Mammary microvascular endothelial cell (primary cell): ENCODE data around the gene THPO. TPM values are rescaled to one million over a fixed set of nuclear protein-coding genes. Genes with fewer than 3 reads are reported as not detected.

ENCODE experiments used
- total RNA-seq: library from RNA; depleted of rRNA; stranded (reverse); fragments of >200 nt; gene quantifications from 2 replicates; pipeline ENCODE4 v1.2.3, GENCODE V29; 2015

Gene THPO
- total RNA-seq, result not detected in 2 replicates

DNA sequence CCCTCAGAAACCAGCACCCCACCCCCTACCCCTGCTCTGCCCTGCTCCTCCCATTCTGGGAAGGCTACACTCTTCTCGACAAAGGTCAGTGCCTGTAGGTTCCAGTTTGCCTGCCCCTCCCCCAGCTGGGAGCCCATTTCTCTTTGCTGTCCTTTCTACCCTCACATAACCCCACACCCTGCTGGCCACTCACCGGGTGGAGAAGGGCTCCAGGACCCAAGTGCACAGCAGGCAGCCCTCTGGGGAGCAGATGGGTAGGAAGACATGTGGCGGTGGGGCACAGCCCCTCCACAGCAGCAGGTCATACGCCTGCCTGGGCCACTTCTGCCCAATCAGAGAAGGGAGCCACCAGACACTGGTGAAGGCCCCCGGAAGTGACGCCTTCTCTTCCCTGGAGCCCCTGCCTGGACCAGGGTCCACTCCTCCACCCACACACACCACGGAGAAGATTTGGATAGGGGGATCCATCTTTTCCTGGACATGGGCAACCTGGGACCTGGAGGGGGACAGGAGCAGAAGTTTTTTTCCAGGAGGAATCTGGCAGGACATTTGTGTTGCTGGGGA is at the start of gene THPO:
THPO (minus strand) TSS at position 326 of the 564 bp plus-strand sequence. CDS start 1,948 bp downstream, outside the sequence.

DNA sequence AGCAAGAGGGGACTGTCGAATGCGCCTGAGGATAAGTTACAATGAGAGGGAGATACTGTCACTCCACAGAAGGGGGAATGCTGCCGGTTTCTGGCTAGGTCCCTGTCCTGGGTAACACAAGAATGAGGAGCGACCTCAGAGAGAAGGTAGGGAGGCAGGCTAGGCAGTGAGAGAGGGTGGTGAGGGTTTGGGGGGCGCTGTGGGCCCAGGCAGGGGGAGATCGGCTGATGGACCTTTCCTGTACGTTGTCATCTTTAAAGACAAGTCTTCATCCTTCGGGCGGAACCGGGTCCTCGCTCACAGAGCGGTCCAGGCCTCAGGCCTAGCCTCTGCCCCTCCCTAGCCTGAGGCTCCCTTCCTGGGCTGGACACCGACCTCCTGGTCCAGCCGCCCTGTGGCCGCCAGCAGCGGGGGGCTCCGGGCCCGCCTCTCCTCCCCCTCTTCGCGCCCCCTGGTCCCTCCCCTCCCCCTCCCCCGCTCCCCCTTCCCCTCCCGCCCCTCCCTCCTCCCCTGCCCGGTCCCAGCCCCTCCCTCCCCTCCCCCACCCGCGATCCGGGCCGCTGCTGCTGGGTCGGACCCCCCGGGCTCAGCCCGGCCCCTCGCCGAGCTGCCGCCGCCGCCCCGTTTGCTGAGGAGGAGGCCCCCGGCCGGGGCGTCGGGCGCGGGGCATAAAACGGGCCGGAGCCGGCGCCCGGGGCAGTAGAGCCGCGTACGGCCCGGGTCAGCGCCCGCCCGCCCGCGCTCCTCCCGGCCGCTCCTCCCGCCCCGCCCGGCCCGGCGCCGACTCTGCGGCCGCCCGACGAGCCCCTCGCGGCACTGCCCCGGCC is 1.6 kb upstream of the THPO start, which contains the start of gene CHRD:
CHRD (plus strand) TSS at position 697 of the 827 bp plus-strand sequence. CDS start 265 bp downstream, outside the sequence.

DNA sequence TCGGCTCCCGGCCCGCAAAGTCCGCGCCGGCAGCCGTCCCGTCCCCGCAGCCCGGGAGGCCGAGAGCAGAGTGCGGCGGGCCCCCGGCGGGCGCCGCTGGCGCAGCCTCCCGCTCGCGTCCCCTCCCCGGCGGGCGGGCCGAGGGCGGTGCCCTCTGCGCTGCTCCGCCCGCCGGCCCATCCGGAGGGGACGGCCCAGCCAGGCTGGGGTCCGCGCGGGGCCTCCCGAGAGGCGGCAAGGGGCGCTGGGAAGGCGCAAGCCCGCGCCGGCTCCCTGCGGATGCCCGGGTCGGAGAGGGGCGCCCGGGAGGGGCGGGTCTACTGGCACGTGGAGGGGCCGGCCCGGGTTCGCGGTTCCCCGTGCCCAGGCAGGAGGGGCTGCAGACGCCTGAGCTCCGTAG is 16.5 kb downstream of the THPO start, which contains the start of the genes CLCN2 and POLR2H:
CLCN2 (minus strand) TSS at position 74 of the 400 bp plus-strand sequence. CDS start 126 bp downstream, outside the sequence.
POLR2H (plus strand) TSS at position 179 of the 400 bp plus-strand sequence. CDS start 1,783 bp downstream, outside the sequence.

DNA sequence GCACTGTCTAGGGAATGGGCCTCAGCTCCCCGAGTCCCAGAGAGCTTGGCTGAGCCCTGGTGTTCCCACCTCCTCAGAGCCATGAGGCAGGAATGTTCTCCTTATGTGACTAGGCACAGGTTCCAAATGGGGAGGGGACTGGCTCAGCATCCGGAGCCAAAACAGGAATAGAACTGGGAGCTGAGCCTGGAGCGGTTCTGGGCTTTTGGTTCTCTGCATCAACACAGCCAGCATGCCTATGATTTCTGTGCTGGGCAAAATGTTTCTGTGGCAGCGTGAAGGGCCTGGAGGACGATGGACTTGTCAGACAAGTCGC is 40.6 kb downstream of the THPO start, which contains the start of gene FAM131A:
FAM131A (plus strand) TSS at position 202 of the 316 bp plus-strand sequence; CDS start at position 233, 31 bp downstream.

Other genes with a start within 250 kb of the THPO start
- 35.0 and 38.8 TPM in 2 replicates for gene EIF2B5, start 242.8 kb downstream of the THPO start, total RNA-seq
- gene DVL3, start 222.8 kb downstream of the THPO start, total RNA-seq, result 17.8 and 24.8 TPM in 2 replicates
- gene AP2M1, start 203.4 kb downstream of the THPO start, total RNA-seq, result 414 and 432 TPM in 2 replicates
- gene ABCF3, start 192.0 kb downstream of the THPO start, total RNA-seq, result 33.1 and 34.8 TPM in 2 replicates
- gene VWA5B2, start 148.6 kb downstream of the THPO start, total RNA-seq, result not detected in 2 replicates
- gene ALG3, start 129.2 kb downstream of the THPO start, total RNA-seq, result 64.2 and 67.1 TPM in 2 replicates
- 3.4 and 4.3 TPM in 2 replicates for gene EEF1AKMT4, start 128.5 kb downstream of the THPO start, total RNA-seq
- gene CAMK2N2, start 116.7 kb downstream of the THPO start, total RNA-seq, result not detected in 2 replicates
- gene ECE2, start 102.2 kb downstream of the THPO start, total RNA-seq, result not detected in 2 replicates
- gene PSMD2, start 79.0 kb downstream of the THPO start, total RNA-seq, result 770 and 1,106 TPM in 2 replicates
- 517 and 527 TPM in 2 replicates for gene EIF4G1, start 63.6 kb downstream of the THPO start, total RNA-seq
- 34.4 and 48.5 TPM in 2 replicates for gene FAM131A, start 40.6 kb downstream of the THPO start, total RNA-seq
- 0.93 and 2.1 TPM in 2 replicates for gene CLCN2, start 16.6 kb downstream of the THPO start, total RNA-seq
- gene POLR2H, start 16.5 kb downstream of the THPO start, total RNA-seq, result 86.7 and 105 TPM in 2 replicates
- 0.07 and 1.7 TPM in 2 replicates for gene CHRD, start 1.8 kb upstream of the THPO start, total RNA-seq
- not detected in 2 replicates for gene EPHB3, start 183.6 kb upstream of the THPO start, total RNA-seq